Measurements from ENCODE around the gene ADAR.
"Not testable (repeated sequence)": the region's sequence is repeated elsewhere in the genome, so short reads cannot be mapped to it uniquely, and the experiment has no call there.

Gene ADAR, protein sequence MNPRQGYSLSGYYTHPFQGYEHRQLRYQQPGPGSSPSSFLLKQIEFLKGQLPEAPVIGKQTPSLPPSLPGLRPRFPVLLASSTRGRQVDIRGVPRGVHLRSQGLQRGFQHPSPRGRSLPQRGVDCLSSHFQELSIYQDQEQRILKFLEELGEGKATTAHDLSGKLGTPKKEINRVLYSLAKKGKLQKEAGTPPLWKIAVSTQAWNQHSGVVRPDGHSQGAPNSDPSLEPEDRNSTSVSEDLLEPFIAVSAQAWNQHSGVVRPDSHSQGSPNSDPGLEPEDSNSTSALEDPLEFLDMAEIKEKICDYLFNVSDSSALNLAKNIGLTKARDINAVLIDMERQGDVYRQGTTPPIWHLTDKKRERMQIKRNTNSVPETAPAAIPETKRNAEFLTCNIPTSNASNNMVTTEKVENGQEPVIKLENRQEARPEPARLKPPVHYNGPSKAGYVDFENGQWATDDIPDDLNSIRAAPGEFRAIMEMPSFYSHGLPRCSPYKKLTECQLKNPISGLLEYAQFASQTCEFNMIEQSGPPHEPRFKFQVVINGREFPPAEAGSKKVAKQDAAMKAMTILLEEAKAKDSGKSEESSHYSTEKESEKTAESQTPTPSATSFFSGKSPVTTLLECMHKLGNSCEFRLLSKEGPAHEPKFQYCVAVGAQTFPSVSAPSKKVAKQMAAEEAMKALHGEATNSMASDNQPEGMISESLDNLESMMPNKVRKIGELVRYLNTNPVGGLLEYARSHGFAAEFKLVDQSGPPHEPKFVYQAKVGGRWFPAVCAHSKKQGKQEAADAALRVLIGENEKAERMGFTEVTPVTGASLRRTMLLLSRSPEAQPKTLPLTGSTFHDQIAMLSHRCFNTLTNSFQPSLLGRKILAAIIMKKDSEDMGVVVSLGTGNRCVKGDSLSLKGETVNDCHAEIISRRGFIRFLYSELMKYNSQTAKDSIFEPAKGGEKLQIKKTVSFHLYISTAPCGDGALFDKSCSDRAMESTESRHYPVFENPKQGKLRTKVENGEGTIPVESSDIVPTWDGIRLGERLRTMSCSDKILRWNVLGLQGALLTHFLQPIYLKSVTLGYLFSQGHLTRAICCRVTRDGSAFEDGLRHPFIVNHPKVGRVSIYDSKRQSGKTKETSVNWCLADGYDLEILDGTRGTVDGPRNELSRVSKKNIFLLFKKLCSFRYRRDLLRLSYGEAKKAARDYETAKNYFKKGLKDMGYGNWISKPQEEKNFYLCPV

DNA sequence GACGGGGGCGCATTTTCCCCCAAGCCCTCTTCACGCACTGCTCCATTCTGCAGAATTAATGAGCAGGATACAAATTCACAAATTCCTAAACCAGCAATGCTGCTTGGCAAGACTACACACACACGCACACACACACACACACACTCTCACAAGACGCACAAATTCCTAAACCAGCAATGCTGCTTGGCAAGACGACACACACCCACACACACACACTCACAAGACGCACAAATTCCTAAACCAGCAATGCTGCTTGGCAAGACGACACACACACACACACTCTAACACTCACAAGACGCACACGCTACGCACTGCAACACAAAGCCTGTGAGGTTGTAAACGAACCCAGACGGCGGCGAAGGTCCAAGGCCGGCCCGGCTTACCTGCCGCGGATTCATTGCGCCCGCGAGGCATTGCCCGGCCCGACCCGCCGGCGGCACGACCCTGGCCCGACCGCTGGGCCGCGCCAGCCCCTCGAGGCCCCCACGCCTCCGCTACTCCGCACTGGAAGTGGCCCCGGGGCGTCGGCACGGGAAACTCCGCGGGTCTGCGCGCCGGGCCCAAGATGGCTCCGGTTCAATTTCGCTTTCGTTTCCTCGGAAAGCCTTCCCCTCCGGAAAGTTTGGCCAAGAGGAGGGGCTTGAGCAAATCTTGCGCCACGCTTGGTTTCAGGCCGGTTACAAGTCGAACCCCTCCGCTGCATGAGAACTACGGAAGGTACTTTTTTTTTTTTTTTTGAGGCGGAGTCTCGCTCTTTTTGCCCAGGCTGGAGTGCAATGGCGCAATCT lies at the start of gene ADAR:
Gene ADAR (minus strand): TSS at position 578 of the 788 bp plus-strand sequence. CDS start 180 bp downstream, at position 398.
- DNase-seq = peak; percentile 95

DNA sequence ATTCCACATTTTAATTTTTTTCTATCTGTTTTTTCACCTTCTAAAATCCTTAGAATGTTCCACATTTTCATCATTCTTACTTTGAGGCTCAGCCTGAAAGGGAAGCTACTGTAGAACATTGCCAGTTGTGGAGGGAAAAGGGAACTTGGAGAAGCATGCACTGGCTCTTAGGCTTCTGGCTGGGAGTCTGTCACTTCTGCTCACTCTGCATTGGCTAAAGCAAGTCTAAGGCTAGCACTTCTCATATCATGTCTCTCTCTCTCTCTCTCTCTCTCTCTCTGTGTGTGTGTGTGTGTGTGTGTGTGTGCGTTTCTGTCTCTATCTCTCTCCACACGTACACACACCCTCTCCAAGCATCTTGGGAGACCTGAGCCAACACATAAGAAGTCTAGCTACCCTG lies 49.6 kb upstream of the ADAR start:
- DNase-seq = no peak

DNA sequence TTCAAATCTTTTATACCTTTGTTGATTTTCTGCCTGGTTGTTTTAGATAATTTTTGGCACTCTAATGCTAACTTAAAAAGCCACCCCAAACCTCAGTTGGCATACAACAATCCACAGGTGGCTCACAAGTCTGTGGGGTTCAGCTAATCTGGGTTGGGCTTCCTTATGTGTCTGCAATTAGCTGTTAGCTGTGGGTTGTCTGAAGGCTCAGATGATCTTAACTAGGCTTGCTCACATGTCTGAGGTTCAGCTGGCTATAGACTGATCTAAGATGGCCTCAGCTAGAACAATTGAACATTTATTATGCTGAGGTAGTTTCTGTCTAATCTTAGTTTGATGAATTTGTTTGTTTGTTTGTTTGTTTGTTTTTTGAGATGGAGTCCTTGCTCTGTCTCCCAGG lies 44.9 kb upstream of the ADAR start:
- no peak for DNase-seq

DNA sequence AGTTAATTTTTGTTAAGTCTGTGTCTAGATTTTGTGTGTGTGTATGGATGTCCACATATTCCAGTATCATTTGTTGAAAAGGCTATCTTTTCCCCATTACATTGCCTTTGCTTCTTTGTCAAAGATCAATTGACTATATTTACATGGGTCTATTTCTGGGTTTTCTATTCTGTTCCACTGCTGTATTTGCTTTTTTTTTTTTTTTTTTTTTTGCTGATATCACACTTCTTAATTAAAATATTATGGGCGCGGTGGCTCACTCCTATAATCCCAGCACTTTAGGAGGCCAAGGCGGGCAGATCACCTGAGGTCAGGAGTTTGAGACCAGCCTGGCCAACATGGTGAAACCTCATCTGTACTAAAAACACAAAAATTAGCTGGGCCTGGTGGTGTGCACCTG lies 36.7 kb upstream of the ADAR start:
- DNase-seq = not testable (repeated sequence)

DNA sequence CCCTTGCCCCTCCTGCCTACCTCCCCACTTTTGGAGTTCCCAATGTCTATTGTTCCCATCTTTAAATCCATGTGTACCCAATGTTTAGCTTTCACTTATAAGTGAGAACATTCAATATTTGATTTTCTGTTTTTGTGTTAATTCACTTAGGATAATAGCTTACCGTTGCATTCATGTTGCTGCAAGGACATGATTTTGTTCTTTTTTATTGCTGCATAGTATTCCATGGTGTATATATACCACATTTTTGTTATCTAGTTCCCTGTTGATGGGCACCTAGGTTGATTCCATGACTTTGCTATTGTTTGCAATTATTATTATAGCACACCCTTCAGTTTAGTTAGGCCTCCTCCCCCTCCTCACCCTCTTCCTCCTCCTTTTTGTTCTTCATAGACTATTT lies 33.5 kb upstream of the ADAR start:
- no peak for DNase-seq

DNA sequence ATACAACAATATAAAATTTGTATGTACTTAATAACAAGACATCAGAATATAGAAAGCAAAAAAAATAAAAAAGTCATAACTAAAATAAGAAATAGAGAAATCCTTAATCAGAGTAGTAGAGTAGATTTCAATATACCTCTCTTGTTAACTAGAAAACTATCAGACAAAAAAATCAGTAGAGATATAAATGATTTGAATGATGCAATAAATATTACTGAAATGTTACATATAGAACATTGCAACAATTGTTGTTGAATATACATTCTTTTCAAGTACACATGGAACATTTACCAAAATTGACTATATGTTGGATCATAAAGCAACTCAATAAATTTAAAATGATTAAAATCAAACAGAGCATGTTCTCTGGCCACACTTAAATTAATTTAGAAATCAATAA lies 31.9 kb upstream of the ADAR start:
- DNase-seq = no peak

DNA sequence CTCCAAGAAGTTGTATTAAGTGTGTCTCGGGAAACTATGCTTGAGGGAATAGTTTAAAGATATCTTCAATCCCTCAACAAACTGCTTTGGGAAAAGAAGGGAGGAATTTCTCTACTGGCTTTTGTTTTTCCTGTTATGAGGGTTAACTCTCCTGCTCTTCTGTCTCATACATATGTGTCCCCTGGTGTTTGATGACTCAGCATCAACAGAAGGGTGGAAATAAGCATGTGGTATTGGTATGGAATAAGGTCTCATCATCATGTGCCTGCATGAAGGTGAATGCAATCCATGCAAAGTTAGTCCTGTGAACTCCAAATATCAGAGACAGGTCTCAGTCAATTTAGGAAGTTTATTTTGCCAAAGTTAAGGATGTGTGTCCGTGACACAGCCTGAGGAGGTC lies 27.2 kb upstream of the ADAR start:
- DNase-seq = no peak

DNA sequence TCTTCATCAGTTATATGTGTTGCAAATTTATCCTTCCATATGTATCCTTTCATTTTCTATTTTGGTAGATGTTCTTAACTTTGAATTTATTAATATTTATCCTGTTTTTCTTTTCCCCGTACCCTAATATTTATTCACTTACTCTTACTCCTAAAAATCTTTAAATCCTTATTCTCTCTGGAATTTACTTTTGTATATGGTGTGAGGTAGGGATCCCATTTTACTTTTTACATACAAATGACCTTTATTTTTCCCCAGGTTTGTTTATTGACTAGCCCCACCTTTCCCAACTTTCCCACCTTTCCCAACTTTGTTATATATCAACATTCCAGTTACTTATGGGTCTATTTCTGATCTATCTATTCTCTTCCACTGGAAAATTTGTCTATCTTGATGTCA lies 21.7 kb upstream of the ADAR start:
- no peak for DNase-seq

DNA sequence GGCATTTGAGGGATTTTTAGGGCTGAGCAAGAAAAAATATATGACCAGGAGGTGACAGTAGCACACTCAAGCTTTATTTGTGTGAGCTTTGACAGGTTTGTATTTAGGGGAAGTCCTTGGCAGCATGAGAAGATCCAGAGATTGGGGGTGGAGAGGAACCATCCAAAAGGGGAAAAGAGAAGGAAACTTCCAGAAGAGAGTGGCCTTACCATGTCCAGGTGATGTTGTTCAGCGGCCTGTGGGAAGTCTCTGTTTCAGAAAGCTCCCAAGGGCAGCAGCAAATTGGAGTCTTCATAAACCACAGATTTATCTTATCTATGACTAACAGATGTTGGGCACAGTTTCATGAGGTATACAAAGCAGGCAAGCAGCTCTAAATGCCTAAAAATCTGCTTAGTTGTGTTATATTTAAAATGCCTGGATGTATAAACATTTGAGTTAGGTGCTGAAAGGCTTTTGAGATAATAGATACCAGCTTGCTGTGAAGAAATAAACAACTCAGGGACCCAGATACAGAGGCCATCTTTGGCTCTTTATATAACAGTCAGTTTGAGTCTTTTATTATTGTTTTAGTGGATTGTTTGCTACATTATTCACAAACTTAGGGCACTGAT lies 21.2 kb upstream of the ADAR start:
- DNase-seq = no peak

DNA sequence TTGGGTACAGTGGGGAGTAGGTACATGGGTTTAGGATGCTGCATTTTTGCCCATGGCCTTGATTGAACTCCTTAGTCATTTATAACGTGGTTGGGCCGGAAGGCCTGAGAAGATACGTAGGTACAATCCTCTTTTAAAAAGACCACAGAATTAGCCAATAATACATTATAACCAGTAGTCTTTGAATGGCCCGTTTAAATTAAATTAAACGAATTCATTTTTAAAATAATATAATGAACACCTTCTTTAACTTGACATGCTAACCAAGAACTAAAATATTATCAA lies 20.1 kb upstream of the ADAR start:
- no peak for DNase-seq

DNA sequence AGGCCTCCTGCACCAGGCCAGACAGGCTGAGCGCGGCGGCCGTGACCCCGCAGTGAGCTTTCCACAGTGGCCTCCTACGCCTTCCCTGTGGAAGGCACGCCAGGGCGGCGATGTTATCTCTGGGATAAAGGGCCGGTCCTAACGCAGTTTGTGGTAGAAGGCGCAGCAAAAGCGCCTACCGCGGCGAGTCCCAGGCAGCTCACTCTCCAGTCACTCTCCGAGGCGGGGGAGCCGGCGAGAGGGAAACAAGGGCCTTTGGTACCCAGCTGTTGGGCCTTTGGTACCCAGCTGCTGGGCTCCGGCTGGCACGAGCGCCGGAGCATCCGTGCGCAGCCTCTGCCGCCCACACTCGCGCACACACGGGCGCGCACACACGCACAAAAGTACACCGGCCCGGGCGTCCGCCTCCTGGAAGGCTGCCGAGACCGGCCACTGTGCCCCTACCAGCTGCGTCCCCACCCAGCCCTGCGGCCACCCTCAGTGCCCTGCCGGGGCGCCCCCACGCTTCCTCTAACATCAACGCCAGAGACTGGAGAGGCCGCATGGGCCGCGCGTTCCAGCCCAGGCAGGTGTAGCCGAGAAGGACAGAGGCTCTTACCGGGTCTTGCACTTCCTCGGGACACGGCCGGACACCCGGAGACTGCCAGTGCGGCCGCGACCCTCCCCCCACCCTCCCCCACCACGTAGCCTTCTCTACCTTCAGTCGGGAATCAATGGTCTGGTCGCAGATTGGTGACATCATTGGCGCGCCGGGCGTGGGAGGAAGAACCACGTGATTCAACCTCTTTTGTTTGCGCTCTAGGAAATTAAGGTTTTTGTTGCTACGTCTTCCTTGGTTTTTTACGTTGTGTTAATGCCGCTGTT lies 19.5 kb upstream of the ADAR start:
- DNase-seq = peak; percentile 93

DNA sequence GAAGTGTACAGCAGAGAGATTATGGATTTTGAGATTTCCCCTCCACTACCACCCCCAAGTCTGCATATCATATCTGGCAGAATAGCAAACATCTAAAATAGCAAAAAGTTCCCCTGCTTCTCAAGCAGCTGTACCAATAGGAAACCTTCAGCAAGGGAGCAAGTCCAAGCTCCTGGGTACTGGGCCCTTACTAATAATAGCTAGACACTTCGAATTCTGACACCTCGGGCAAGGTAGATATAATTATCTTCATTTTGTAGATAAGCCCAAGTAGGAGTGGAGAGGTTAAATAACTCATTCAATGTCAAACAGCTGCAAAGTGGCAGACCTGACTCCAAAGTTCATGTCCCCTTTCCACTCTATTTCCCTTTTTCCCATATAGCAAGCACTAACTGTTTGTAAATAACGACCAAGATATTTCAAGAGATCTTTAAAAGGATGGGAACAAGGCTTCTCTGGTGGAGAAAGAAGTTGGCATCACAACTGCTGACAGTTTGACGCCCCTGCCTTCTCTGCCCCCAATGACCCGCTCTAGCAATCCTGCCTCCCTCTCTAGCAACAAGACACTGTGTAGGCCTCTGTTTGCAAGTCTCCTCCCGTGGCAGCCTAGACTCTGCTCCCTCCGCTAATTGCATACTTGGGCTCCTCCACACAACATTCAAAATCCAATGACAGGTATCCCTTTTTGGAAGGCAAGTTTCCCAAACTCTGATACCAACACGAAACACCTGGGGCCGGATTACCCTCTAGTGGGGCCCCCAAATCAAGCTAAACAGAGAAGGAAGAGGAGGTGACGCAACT lies 18.7 kb upstream of the ADAR start:
- no peak for DNase-seq

DNA sequence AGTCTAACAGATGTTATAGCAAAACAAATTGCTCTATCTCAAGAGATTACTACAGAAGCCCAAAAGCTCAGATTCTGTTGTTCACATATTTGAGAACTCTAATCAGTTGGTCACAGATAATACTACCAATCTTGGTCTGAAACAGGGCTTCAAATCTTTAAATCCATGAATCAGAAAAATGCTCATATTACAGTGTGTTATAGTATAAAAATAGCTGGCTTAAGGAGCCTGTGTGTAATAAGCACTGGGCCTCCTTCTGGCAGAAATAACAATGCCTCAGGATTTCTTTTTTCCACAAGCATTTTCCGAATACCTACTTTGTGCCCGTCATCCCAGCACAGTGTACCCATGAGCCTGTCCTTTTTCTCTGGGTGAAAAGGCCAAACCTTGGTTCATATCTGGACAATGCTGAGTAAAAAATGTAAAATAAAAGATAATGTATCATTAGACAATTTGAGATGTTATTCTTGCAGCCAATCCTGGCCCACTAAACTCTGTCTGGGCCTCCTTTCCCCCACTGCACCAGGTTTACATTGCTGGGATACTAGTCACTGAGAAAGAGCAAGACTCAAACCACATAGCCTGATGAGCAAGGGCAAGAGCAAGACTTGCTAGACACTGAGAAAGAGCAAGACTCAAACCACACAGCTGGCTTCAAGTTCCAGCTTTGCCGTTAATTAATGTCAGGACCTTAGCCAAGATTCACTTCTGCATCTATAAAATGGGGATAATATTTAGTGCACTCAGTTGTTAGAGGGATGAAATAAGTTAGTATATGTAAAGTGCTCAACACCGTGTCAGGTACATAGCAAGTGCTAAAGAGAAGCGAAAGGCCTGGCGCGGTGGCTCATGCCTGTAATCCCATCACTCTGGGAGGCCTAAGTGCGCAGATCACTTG lies 17.0 kb upstream of the ADAR start:
- DNase-seq = no peak

DNA sequence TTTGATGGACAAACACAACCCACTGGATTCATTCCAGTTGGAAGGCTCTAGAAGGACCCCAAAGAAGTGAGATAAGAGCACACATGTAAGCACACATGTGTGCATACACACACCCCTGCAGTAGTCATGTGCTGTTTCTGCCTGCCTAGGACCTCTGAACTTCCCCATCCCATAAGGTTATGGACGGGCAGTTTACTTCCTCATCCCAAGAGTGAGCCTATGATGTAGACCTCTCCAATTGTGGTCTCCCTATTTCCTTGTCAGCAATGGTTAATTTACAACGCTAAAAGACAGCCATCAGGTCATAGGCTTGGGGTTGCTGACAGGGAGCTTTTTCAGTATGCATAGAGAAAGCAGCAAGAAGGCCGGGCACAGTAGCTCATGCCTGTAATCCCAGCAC lies 15.4 kb upstream of the ADAR start:
- no peak for DNase-seq

DNA sequence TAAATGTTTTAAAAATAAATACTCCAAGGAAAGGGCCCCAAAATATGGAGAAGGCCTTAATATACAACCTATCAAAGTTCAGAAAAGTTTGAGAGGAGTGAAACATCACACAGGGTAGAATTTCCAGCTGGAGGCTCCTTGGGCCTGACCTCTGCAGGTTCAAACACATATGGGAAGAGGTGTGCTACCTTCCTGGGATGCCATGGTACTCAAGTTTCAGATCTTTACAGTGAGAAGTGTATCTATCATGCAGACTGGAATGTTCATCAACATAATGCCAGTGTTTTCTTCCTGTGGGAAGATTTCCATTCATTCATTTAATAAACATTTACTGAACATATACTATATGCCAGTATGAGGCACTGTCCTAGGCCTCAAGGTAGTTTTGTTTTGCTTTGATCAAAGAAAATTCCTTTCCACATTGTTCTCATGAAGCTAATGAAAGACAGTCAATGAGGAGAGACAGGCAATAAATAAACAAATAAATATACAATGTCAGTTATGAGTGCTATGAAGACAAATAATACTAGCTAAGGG lies 14.6 kb upstream of the ADAR start:
- no peak for DNase-seq

DNA sequence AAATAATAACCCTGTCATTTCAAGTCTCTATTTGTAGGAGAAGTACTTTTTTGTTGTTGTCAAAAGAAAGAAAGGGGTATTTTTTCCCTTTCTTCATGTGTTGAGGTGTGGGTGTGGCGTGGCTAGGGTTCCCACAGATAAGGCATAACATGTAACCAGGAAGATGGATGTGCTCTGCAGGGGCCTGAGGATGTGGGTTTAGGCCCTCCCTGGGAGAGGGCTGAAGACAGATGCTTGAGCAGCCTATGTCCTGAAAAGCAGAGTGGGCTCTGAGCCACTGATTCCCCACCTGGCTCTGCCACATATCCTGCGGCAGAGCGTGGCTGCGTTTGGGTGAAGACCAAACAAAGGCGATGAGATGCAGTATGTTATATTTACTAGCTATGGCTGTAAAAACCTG lies 13.9 kb upstream of the ADAR start:
- DNase-seq = no peak

DNA sequence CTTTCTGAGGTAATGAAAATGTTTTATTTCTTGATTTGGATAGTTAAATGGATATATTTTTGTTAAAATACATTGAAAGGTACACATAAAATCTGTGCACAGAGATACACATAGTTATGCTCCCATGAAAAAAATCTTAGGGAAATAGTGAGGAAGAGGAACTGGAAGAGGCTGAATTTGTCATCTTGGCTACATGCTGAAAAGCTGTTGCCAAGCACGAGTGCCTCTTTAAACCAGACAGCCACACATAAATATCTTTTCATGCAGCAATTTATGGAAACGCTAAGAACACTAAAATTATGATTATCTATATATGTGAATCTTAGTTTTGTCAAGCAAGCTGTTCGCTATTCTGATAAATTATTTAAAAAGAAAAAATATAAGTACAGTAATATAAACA lies 12.8 kb upstream of the ADAR start:
- no peak for DNase-seq

DNA sequence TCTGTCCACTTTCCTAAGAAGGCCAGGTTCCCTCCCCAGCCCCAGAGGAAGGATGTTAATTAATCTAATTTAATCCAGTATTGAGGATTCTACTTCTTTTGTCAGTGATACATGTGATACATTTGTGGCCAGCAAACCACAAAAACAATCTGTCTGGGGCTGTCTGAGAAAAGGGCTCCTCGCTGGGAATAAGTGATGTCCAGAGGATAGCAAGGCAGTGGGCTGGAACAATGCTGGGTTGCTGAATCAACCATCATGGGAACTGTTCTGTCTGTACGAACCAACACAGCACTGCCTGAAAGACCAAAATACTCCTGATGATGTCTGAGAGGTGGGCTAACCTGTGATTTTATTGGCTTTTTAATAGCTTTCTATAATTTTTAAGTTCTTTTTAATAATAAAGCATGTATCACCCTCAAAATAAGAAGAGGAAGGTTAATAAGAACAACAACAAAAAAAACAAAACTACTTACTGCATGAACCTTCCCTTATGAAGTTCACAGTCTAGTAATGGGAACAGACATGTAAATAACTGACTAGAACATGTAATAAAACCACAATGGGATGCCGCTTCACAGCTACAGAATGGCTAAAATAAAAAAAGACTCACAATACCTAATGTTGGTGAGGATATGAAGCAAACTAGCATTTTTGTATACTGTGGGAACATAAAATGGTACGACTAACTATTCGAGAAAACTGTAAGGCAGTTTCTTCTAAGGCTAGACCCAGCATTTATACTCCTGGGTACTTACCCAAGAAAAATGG lies 11.4 kb upstream of the ADAR start:
- no peak for DNase-seq

Data from activated CD4-positive, alpha-beta T cell treated with anti-CD3 and anti-CD28 coated beads, Interleukin-2, Interleukin-6, amounts not matched to agents 100 ng/mL and 50 ng/mL, durations not matched to agents 16 hours and 8 hours (primary cell).